HAP-1 (cell line): ENCODE data around the gene KCNJ12.

ENCODE experiments used
- DNase-seq, 2 experiments: peaks; one replicate each; pipeline ENCODE4 v3.0.0-alpha.2; 2016 to 2020; ENCODE audit warnings: low spot score in 2 of 2
- H3K27me3 ChIP-seq: fragments of 250-450 bp; sonication (Bioruptor Pico); 2 replicates; pipeline ENCODE4 v1.5.1; 2020; ENCODE audit warnings: low read depth, mild to moderate bottlenecking, moderate library complexity
- H3K36me3 ChIP-seq: fragments of 250-450 bp; sonication (Bioruptor Pico); replicated peaks from 2 replicates; pipeline ENCODE4 v1.5.1; 2020; ENCODE audit warnings: mild to moderate bottlenecking
- H3K4me1 ChIP-seq: fragments of 250-450 bp; sonication (Bioruptor Pico); 2 replicates; pipeline ENCODE4 v1.5.1; 2020; ENCODE audit warnings: mild to moderate bottlenecking
- H3K4me3 ChIP-seq: fragments of 250-450 bp; sonication (Bioruptor Pico); 2 replicates; pipeline ENCODE4 v1.5.1; 2020; ENCODE audit warnings: mild to moderate bottlenecking, moderate library complexity
- H3K9me3 ChIP-seq: fragments of 250-450 bp; sonication (Bioruptor Pico); 2 replicates; pipeline ENCODE4 v1.5.1; 2020; ENCODE audit warnings: mild to moderate bottlenecking, moderate library complexity
- in situ Hi-C: fragments of 300-500 bp; cut with MboI; formaldehyde crosslinking; loops from 3 replicates; pipeline ENCODE4 v1.14.3; 2020; ENCODE audit warnings: low sequenced_read_pairs, inconsistent platforms, mixed read lengths

The KCNJ12 gene

GRCh38 chr17:21369395-21369794 is 6.8 kb upstream of the KCNJ12 start:
- no peaks in the 10 kb centered on the region for H3K9me3 ChIP-seq
- H3K4me1 ChIP-seq: no peaks in the 10 kb centered on the region
- H3K4me3 ChIP-seq: no peak overlapping the region
- H3K36me3 ChIP-seq: no peaks in the 10 kb centered on the region
- H3K27me3 ChIP-seq: no peaks in the 10 kb centered on the region
- in situ Hi-C loops: no loop called here
- no peak for DNase-seq

DNA sequence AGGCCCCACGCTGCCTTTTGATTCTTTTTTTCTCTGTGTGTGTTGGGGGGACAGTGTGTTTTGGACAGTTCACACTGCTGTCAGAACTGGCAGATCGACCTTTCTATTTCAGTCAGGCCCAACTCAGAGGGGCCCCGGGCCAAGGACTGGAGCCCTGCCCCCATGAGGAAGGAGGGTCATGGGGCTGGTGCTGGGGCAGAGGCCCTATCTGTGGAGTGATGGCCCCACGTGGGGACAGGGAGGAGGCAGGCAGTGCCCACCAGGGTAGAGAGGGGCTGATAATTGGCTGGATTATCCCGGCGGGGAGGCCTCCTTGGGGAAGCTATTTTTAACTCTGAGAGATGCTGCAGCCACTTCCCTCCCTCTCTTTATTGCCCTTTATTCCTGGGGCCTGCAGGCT is 5.7 kb upstream of the KCNJ12 start:
- H3K9me3 ChIP-seq: no peaks in the 10 kb centered on the region
- in situ Hi-C loops: no loop called here
- no peaks in the 10 kb centered on the region for H3K36me3 ChIP-seq
- no peak overlapping the region for H3K4me3 ChIP-seq
- H3K4me1 ChIP-seq: no peaks in the 10 kb centered on the region
- H3K27me3 ChIP-seq: no peaks in the 10 kb centered on the region
- DNase-seq: peak in 1 of 2 experiments; percentile 33

GRCh38 chr17:21371511-21372081 is 4.6 kb upstream of the KCNJ12 start:
- Histone ChIP-seq H3K4me3 (no peak overlapping the region), H3K36me3 (no peaks in the 10 kb centered on the region), H3K9me3 (no peaks in the 10 kb centered on the region), H3K27me3 (peaks cover 3% of the 10 kb centered on the region; the same call in 1 of the 2 replicates), H3K4me1 (no peaks in the 10 kb centered on the region)
- in situ Hi-C loops: no loop called here
- no peak for DNase-seq

DNA sequence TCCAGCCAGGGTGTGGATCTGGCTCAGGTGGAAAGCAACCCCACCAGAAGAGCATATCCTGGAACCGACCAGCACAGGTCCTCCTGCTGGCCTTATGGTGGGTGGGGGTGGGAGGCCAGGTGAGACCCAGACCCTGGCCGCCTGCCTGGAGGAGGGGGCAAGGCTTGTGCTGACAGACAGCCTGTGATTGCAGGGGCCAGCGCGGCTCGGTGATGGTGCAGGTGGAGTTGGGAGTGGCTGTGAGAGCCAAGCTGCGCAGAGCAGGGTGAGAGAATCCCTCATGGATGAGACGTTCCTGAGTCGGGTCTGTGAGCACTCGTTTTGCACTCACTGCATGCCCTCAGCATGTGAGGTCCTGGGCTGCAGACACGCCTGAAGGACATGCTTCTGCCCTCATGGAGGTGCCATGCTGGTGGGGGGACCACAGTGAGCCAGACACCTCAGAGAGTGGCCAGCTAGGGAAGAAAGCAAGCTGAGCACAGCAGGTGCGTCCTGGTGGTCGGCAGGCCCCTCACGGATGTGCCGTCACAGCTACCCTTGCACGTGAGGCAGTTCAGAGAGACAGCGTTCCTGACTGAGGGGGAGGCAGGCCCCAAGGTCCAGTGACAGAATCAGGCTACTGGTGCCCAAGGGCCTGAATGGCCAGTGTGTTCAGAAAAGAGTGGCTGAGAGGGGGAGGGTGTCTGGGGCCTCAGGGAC is 3.8 kb upstream of the KCNJ12 start:
- Histone ChIP-seq H3K4me1 (no peaks in the 10 kb centered on the region), H3K27me3 (peaks cover 8% of the 10 kb centered on the region), H3K4me3 (no peak overlapping the region), H3K36me3 (no peaks in the 10 kb centered on the region), H3K9me3 (no peaks in the 10 kb centered on the region)
- no peak for DNase-seq
- in situ Hi-C loops: no loop called here

DNA sequence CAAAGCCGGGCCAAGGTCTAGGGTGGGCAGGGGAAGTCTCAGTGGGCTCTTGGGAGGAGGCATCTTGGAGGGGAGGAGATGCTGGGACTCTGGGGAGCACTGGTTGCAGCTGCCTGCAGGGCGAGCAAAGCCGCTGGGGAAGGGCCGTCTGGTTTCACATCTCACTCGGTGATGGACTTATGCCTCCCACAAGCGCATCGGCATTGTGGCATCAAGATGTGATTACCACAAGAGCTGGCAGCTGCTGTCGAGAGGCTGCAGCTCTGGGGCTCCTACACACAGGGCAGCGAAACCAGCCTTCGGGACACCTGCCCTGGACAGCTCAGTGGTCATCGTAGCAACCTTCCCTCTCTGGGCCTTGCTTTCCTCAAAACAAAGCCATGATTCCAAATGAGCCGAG is 3.1 kb upstream of the KCNJ12 start:
- in situ Hi-C loops: no loop called here
- no peak overlapping the region for H3K4me3 ChIP-seq
- no peaks in the 10 kb centered on the region for H3K9me3 ChIP-seq
- H3K27me3 ChIP-seq: peaks cover 12% of the 10 kb centered on the region
- no peak for DNase-seq
- H3K4me1 ChIP-seq: no peaks in the 10 kb centered on the region
- no peaks in the 10 kb centered on the region for H3K36me3 ChIP-seq

DNA sequence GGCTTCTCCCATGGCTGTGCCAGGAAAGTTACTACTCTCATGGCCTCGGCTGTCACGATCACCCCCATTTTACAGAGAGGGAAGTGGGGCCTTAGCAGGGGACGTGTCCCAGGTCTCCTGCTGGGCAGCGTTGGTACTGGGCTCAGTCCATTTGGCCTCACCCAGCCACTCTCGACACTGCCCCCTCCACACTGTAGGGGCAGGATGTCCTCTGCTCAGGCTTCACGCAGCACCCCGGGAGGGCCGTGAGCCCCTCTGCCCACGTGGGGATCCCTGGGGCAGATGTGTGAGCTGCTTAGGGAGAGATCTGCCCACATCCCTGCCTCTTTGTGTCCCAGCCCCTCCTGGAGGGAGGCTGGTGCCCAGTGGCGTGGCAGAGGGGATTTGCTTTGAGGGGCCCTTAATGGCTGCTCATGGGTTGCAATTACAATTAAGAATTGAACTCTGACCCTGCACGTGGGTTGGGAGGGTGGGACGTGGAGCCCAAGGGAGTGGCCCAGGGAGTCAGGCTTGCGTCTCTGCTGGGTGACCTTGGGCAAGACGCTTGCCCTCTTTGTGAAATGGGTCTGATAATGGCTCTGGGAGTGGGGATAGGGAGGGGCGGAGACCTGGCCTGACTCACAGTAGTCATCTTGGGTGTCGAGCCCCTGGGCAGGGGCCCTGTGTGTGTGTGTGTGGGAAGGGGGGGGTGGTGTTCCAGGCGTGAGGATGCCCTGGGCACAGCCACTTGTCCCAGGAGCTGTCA is 2.3 kb upstream of the KCNJ12 start:
- DNase-seq: no peak
- Histone ChIP-seq H3K27me3 (peaks cover 13% of the 10 kb centered on the region), H3K4me1 (no peaks in the 10 kb centered on the region), H3K4me3 (no peak overlapping the region), H3K36me3 (no peaks in the 10 kb centered on the region), H3K9me3 (no peaks in the 10 kb centered on the region)
- in situ Hi-C loops: no loop called here

GRCh38 chr17:21374441-21375161 is 1.6 kb upstream of the KCNJ12 start:
- Histone ChIP-seq H3K4me1 (no peaks in the 10 kb centered on the region), H3K4me3 (no peak overlapping the region), H3K27me3 (peaks cover 13% of the 10 kb centered on the region), H3K36me3 (no peaks in the 10 kb centered on the region), H3K9me3 (no peaks in the 10 kb centered on the region)
- peak in 1 of 2 experiments; percentile 19 for DNase-seq
- in situ Hi-C loops: no loop called here

DNA sequence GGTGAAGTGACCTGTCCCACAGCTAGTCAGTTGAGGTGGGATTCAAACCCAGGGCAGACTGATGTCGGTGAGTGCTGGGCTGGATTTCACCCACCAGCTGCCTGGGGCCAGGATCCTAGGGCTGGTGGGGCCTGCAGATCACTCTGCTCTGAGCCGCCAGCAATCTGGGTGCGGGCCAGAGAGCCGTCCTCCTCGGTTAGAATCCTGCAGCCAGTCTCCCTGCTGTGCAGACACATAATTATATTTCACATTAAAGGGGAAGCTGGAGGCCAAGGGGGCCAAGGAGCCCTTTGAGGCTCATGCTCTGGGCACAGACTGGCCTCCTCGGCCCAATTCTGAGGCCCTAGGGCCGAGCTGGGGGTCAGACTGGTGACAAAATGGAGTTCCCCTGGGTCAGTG is 996 bp upstream of the KCNJ12 start:
- in situ Hi-C loops: no loop called here
- no peaks in the 10 kb centered on the region for H3K4me1 ChIP-seq
- H3K27me3 ChIP-seq: peaks cover 13% of the 10 kb centered on the region
- no peaks in the 10 kb centered on the region for H3K36me3 ChIP-seq
- H3K4me3 ChIP-seq: no peak overlapping the region
- H3K9me3 ChIP-seq: no peaks in the 10 kb centered on the region
- DNase-seq: no peak

DNA sequence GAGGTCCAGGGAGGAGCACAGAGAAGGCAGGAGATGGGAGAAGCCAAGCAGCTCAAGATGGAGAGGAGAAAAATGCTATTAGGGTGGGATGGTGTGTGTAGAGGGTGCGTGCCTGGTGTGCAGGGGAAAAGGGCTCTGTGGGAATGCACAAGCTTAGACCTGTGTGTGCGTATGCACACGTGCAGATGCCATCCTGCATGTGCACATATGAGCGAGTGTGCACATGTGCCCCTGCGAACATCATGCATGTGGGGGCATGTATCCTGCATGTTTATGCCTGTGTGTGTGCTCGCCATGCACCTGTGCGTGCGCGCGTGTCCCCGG is 438 bp upstream of the KCNJ12 start:
- H3K4me3 ChIP-seq: no peak overlapping the region
- in situ Hi-C loops: no loop called here
- H3K36me3 ChIP-seq: no peaks in the 10 kb centered on the region
- no peaks in the 10 kb centered on the region for H3K9me3 ChIP-seq
- DNase-seq: no peak
- H3K4me1 ChIP-seq: no peaks in the 10 kb centered on the region
- H3K27me3 ChIP-seq: peaks cover 13% of the 10 kb centered on the region

DNA sequence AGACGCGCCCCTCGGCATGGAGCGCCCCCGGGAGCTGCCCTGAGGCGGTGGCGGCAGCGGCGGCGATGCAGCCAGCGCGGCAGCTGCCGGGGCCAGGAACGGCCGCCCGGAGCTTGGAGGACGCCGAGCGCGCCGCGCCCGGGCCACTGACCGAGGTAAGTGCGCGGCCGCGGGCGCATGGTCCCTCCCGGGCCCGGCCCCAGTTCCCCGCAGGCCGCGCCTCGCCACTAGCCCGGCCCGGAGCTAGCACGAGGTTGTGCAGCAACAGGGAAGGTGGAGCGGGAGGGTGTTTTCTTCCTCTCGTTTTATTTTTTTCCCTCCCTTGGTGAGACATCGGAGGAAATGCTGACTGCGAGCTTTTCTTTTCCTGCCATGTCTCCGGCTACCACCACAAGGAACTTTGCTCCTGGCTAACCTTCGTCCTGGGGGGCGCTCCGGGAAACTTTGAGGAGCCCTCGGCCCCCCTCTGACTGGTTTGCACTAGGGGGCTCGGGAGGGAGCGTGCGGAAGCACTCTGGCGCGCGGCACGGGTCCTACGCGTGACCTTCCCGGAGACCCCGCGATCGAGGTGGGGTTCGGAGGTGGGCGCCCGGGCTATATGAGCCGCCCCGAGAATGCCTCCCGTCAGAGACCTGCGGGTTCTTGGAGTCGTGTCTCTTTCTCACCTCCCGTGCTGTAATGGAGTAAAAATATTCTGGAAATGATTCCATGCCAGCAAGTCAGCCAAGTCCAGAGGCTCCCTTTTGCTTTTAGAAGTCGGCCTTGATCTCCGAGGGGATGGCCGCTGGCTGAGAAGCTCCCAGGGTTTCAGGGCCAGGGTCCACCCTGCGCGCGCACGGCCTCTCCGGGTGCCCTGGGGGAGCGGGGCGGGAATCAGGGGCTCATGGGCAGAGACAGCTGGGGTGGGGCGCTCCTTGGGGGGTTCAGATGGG is 868 bp downstream of the KCNJ12 start:
- H3K9me3 ChIP-seq: no peaks in the 10 kb centered on the region
- no peak for DNase-seq
- no peaks in the 10 kb centered on the region for H3K36me3 ChIP-seq
- H3K27me3 ChIP-seq: peaks cover 13% of the 10 kb centered on the region
- H3K4me1 ChIP-seq: no peaks in the 10 kb centered on the region
- H3K4me3 ChIP-seq: no peak overlapping the region
- in situ Hi-C loops: no loop called here

- no peak overlapping the region for H3K4me3 ChIP-seq
Observed at GRCh38 chr17:21377705-21378396, 1.7 kb downstream of the KCNJ12 start.

GRCh38 chr17:21378553-21378952 is 2.4 kb downstream of the KCNJ12 start:
- H3K36me3 ChIP-seq: no peaks in the 10 kb centered on the region
- H3K4me1 ChIP-seq: no peaks in the 10 kb centered on the region
- no peak overlapping the region for H3K4me3 ChIP-seq
- in situ Hi-C loops: no loop called here
- peaks cover 13% of the 10 kb centered on the region for H3K27me3 ChIP-seq
- H3K9me3 ChIP-seq: no peaks in the 10 kb centered on the region
- DNase-seq: no peak

More at GRCh38 chr17:21377705-21378396, 1.7 kb downstream of the KCNJ12 start:
- peaks cover 13% of the 10 kb centered on the region for H3K27me3 ChIP-seq
- H3K4me1 ChIP-seq: no peaks in the 10 kb centered on the region
- in situ Hi-C loops: no loop called here
- H3K9me3 ChIP-seq: no peaks in the 10 kb centered on the region
- no peak for DNase-seq
- H3K36me3 ChIP-seq: no peaks in the 10 kb centered on the region
